GM18873 (cell line): ENCODE results near the gene GFOD2.

ENCODE experiments used
- ATAC-seq: cut with Tn5 transposase; IDR thresholded peaks from one replicate; pipeline ENCODE4 v1.9.1; 2021; ENCODE audit warnings: mild to moderate bottlenecking, moderate library complexity, moderate number of reproducible peaks; ENCODE audit not compliant: unreplicated experiment, low FRiP score

Gene GFOD2

DNA sequence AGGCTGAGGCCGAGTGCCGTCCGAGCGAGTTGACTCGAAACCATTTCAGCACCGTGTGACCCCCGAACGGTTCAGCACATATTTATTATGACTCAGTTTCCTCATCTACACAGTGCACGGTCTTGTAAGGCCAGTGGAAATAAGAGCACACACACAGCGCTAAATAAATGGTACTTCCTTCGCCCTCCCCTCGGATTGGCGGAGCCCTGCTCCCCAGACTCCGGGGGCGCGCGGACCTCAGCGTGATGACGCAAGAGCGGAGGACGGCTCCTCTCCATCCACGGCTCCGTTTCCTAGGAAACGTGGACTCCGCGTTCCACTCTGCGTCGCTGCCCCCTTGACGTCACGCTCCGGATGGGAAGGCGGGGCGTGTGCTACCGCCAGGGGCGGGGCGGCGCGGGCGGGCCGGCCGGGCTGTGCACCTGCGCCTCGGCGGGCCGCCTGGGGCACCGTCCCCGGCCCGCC, 58.5 kb downstream of the GFOD2 start, which contains the start of gene PARD6A:
TSS of gene PARD6A (plus strand) at position 397 of the 465 bp plus-strand sequence. CDS start 79 bp downstream, outside the sequence.
- ATAC-seq = peak; percentile 63

GRCh38 chr16:67659675-67660563, 59.2 kb downstream of the GFOD2 start, which contains the start of gene ACD:
ACD (minus strand) TSS chr16:67660260; CDS start chr16:67660220, 40 bp downstream.
- peak; percentile 42 for ATAC-seq

DNA sequence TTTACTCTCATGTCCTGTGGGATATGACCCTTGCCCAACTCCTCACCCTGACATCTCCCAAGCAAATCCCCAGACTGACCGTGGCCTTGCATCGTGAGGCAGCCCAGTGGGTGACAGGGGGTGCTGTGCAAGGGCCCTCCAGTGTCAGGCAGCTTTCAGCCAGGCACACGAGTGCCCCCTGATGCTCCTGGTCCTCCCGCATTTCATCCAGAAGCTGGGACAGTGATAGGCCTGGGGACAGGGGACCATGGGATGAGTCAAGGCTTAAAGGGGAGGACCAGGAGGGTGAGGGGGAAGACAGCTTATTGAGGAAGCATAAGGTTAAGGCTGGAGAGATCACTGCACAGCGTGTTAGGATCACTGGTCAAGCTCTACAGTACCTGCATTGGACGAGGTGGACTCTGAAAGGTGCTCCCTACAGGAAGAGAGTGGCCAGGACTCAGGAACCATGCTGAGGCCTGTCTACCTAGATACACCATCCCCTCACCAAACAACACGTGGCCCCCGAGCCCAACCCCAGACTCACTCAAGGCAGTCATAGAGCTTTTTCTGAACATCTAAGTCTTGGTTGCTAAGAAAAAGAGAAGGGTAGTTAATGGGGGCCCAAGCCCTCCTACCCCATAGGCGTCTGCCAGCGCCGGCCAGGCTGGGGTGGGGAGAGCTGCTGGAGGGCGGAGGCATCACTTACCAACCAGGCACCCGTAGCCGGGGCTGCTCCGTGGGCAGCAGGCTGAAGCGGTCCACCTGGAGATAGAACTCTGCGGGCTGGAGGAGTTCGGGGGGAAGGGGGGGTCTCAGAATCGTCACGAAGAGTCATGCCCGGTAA, 60.1 kb downstream of the GFOD2 start:
- ATAC-seq = no peak

- ATAC-seq = no peak
Measured at GRCh38 chr16:67657751-67658518, 61.2 kb downstream of the GFOD2 start.

DNA sequence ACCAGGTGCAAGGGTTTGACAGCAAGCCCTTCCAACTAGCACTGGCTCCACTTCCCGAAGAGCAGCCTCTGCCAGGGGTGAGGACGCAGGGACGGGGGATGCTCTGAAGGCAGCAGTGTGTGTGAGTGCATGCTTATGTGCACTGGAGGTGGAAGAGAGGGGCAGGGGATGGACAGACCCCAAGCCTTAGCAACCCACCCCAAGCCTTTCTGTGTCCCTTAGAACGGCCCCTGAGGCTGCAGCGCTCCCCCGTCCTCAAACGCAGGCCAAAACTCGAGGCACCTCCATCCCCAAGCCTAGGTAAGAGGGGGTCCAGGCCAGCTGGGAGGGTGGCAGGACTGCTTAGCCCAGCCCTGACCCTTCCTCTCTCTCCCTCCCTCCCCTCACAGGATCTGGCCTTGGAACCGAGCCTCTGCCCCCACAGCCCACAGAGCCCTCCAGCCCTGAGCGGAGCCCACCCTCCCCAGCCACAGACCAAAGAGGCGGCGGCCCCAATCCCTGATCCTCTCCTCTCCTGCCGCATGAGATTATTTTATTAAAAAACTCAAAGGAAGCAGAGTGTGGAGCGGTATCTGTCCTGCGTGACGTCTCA, 62.0 kb downstream of the GFOD2 start:
- ATAC-seq = no peak

GRCh38 chr16:67656344-67657016, 62.6 kb downstream of the GFOD2 start:
- ATAC-seq = no peak

GRCh38 chr16:67655363-67655762, 63.8 kb downstream of the GFOD2 start:
- ATAC-seq = no peak

DNA sequence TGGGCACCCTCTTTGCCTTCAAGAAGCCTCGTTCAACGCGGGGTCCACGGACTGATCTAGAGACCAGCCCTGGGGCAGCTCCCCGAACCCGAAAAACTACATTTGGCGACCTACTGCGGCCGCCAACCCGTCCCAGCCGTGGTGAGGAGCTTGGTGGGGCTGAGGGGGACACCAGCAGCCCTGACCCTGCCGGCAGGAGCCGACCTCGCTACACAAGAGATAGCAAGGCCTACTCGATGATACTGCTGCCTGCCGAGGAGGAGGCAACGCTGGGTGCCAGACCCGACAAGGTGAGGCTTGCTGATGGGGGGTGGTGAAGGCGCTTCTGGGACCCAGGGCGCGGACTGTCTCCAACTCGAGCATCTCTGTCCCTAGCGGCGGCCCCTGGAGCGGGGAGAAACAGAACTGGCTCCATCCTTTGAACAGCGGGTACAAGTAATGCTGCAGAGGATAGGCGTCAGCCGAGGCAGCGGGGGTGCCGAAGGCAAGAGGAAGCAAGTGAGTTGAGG, 64.7 kb downstream of the GFOD2 start:
- no peak for ATAC-seq

DNA sequence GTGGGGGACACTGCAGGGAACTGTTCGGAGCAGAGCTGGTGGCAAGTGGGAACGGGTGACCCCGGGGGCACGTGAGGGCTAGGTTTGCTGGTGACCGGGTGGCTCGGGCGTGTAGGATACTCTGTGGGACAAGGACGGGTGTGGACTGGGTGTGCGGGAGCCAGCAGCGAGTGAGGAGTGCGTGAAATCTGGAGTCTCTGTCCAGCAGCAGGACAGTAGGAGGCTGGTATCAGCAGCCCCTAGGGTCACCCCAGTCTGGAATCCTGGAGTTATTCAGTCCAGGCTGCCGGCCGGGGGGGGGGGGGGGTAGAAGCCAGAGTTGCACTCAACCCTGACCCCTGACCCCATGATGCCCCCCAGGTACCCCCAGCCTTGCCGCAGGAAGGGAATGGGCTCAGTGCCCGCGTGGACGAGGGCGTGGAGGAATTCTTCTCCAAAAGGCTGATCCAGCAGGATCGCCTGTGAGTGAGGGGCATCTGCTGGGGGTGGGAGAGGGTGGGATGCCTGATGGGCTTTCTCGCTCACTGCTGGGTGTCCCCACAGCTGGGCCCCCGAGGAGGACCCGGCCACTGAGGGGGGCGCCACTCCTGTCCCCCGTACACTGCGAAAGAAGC, 65.2 kb downstream of the GFOD2 start:
- ATAC-seq = no peak

GRCh38 chr16:67653128-67653788, 65.9 kb downstream of the GFOD2 start:
- ATAC-seq = no peak

GRCh38 chr16:67652578-67653127, 66.5 kb downstream of the GFOD2 start:
- no peak for ATAC-seq

- ATAC-seq = no peak
Measured at GRCh38 chr16:67651847-67652246, 67.3 kb downstream of the GFOD2 start.

- ATAC-seq = no peak
Measured at GRCh38 chr16:67651039-67651438, 68.1 kb downstream of the GFOD2 start.

DNA sequence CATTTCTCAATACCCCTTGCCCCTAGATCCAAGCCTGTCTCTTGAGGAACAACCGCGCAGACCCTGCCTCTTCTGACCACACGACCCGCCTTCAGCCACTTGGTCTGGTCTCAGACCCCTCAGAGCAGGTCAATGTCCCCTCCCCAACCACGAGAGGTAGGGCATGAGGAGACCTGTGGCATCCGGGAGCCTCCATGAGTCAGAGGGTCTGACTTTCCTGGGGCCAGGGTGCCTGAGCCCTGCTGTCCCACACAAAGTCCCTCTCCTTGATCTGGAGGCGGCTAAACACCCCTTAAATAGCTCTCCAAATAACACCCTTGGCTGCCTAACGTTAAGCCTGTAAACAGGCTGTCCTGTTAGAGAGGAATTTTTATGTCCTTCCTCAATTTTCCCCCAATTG, 69.1 kb downstream of the GFOD2 start:
- no peak for ATAC-seq

GRCh38 chr16:67649494-67649931, 69.6 kb downstream of the GFOD2 start:
- no peak for ATAC-seq

DNA sequence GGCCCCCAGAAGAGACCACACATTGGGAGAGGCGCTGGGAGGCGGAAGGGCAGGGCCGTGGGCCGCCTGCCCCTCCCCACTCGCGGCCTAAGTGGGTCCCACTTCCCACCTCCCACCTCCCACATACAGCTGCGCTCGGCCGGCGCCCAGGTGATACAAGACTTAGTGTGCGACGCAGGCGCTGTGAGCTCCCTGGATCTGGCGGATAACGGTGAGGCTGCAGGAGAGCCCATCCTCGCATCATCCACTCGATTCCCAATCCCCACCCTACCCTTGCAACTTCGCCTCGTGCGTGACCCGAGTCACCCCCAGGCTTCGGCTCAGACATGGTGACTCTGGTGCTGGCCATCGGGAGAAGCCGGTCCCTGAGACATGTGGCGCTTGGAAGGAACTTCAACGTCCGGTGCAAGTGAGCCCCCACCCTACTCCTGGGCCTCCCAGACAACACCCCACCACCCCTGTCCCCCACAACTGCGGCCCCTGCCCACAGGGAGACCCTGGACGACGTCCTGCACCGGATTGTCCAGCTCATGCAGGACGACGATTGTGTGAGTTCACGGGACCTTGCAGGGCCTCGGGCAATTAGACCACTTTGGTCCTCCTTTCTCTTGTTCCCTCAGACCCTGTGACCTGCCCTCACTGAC, 70.2 kb downstream of the GFOD2 start:
- no peak for ATAC-seq

DNA sequence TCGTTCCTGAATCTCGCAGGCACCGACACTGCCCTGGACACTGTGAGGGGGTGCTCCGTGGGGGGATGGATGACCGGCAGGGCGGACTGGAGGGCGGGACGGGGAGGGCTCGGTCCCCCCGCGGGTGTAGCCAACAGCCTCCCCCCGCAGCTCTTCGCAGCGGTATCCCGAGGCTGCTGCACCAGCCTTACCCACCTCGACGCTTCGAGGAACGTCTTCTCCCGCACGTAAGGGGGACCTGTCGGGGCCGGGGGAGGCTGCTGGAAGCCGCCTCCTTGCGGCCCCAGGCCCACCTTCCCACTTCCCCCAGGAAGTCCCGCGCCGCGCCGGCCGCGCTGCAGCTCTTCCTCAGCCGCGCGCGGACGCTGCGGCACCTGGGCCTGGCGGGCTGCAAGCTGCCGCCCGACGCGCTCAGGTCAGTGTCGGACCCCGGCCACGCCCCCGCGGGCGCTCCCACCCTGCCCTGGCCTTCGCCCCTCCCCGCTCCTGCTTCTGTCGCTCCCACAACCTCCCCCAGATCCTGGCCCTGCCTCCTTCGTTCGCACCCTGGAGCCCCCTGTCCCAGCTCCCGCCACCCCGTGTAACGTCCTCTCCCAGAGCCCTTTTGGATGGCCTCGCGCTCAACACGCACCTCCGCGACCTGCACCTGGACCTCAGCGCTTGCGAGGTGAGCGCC, 70.9 kb downstream of the GFOD2 start:
- no peak for ATAC-seq
